GM18517 (cell line): Measurements from ENCODE around the gene KRTAP12-1.
"Not testable (repeated sequence)": the region's sequence is repeated elsewhere in the genome, so short reads cannot be mapped to it uniquely, and the experiment has no call there.

Experiments used
- ATAC-seq: cut with Tn5 transposase; IDR thresholded peaks from one replicate; pipeline ENCODE4 v1.9.1; 2021; ENCODE audit warnings: mild to moderate bottlenecking, moderate library complexity; ENCODE audit not compliant: unreplicated experiment

KRTAP12-1 gene

GRCh38 chr21:44671911-44672310, 10.1 kb downstream of the KRTAP12-1 start:
- ATAC-seq = no peak

GRCh38 chr21:44670642-44671432, 11.1 kb downstream of the KRTAP12-1 start:
- no peak for ATAC-seq

- no peak for ATAC-seq
Observed at GRCh38 chr21:44667612-44668011, 14.4 kb downstream of the KRTAP12-1 start.

DNA sequence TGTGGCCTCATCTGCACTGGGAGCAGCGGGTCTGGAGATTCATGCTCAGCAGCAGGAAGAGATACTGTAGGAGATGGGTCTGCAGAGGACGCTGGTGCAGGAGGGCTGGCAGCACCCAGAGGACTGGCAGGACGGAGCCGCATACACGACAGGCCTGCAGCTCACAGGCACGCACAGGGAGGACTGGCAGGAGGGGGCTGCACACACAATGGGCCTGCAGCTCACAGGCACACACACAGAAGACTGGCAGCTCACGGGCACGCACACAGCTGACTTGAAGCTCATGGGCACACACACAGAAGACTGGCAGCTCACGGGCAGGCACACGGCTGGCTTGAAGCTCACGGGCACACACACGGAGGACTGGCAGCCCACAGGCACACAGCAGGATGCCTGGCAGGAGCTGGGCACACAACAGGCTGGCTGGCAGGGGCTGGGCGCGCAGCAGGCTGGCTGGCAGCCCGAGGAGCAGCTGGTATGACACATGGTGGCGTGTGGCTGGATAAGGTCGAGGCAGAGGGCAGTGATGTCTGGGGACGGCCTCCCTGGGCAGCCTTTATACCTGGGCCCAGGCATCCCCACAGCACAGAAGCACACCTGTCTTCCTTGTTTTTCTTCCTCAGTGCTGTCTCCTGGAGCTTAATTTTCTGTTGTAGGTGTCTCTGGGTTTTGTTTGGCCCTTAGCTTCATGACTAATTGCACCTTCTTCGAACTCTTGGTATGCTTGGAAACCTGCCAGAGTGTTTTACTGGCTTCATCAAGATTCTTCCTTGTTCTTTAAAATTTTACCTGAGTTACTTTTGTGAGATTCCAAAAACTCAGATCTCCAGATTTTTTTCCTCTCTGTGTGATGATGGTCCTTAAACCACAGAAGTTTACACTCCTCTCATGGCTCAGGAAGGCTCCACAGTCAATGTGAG, 15.3 kb downstream of the KRTAP12-1 start, which contains the start of gene KRTAP12-2:
Gene KRTAP12-2, minus strand, starts transcription at position 527 of the 920 bp plus-strand sequence. Its CDS starts 41 bp downstream, at position 486.
- no peak for ATAC-seq

- no peak for ATAC-seq
Observed at GRCh38 chr21:44664691-44665090, 17.3 kb downstream of the KRTAP12-1 start.

DNA sequence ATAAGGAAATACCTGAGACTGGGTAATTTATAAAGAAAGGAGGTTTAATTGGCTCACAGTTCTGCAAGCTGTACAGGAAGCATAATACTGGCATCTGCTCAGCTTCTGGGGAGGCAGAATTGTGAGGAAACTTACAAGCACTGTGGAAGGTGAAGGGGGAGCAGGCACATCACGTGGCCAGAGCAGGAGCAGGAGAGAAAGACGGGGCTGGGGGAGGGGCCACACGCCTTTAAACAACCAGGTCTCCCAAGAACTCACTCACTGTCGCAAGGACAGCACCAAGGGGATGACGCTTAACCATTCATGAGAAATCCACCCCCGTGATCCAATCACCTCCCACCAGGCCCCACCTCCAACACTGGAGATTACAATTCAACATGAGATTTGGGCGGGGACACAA, 20.4 kb downstream of the KRTAP12-1 start:
- ATAC-seq = not testable (repeated sequence)

GRCh38 chr21:44658913-44659595, 22.9 kb downstream of the KRTAP12-1 start:
- ATAC-seq = no peak

- ATAC-seq = no peak
Observed at GRCh38 chr21:44658541-44658910, 23.4 kb downstream of the KRTAP12-1 start.

- no peak for ATAC-seq
Observed at GRCh38 chr21:44657635-44658540, 24.1 kb downstream of the KRTAP12-1 start, which contains the start of gene KRTAP12-3. KRTAP12-3 (plus strand) TSS chr21:44657932; CDS start chr21:44657980, 48 bp downstream.

GRCh38 chr21:44656868-44657267, 25.1 kb downstream of the KRTAP12-1 start:
- ATAC-seq = no peak

- no peak for ATAC-seq
Observed at GRCh38 chr21:44654576-44655175, 27.3 kb downstream of the KRTAP12-1 start, which contains the start of gene KRTAP12-4. KRTAP12-4 (minus strand) TSS chr21:44654659; CDS start chr21:44654614, 45 bp downstream.

- no peak for ATAC-seq
Observed at GRCh38 chr21:44653656-44654575, 28.0 kb downstream of the KRTAP12-1 start.

DNA sequence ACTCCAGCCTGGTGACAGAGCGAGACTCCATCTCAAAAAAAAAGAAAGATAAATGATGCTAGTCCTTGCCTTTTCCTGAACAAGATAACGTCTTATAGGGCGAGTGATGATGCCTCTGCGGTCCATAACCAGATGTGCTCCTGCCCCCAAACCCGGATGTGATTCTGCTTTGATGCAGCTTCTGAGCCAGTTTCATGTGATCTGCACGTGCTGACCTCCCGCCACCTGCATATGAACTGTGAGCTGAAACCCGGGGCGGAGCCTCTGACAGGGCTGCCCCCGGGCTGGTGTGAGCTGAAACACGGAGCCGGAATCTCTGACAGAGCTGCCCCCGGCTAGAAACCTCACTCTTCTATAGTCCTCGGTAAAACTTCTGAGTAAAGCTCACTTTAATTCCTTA, 28.8 kb downstream of the KRTAP12-1 start:
- ATAC-seq = no peak

- no peak for ATAC-seq
Observed at GRCh38 chr21:44650973-44651675, 30.8 kb downstream of the KRTAP12-1 start.

DNA sequence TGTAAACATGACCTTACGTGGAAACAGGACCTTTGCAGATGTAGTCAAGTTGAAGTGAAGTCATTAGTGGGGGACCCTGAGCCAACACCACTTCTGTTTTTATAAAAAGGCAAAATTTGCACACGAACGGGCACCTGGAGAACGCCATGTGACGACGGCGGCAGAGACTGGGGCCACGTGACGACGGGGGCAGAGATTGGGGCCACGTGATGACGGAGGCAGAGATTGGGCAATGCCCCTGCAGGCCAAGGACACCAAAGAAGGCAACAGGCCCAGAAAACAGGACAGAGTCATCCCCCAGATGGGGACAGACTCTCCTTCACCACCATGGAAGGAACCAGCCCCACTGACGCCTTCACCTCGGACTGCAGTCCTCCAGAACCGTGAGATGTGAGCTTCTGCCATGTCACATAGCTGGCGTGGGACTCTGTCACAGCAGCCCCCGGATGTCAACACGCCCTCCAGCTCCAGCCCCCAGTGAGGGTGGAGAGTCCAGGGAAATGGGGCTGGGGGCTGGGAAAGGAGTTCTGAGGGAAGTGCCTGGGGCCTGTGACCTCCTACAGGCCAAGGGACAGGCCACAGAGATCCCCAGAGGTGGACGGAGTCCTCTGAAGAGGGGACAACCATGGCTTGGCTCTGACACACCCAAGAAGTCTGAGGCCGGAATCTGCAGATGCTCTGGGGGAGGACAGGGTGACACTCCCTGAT, 31.5 kb downstream of the KRTAP12-1 start:
- no peak for ATAC-seq

DNA sequence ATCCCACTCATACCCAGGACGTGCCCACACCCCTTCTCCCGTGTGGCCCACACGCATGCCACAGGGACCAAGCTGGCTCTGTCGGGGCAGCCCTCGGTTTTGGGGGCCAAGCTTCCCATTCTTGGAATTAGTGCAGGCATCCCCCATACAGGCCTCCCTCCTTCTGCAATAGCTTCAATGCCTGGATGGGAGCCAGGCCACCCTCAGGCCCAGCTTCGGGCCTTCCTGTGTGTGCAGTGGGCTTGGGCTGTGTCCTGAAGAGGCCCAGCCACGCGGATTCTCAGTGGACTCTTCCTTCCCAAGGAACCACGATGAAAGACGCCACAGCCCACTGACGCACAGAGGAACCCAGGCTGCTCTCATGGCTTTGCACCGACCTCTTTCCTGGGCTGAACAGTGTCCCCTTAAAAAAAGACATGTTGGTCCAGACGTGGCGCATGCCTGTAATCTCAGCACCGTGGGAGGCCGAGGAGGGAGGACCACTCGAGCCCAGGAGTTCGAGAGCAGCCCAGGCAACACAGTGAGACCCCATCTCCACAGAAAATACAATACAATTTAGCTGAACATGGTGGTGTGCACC, 32.4 kb downstream of the KRTAP12-1 start:
- no peak for ATAC-seq
